Stimulated activated CD8-positive, alpha-beta memory T cell treated with anti-CD3 and anti-CD28 coated beads, Interleukin-12 subunit alpha, Interleukin-12 subunit beta, amount 100 ng/mL, for 4 hours (primary cell): Measurements from ENCODE around the gene EPO.
A peak's percentile ranks its signal among the peaks of the same experiment; 100 is the strongest.
"Not testable (repeated sequence)": the region's sequence is repeated elsewhere in the genome, so short reads cannot be mapped to it uniquely, and the experiment has no call there.

ENCODE experiments used
- DNase-seq: peaks from one replicate; pipeline ENCODE4 v3.0.0-alpha.2; 2020; ENCODE audit warnings: low read depth

Gene EPO

GRCh38 chr7:100705320-100705752 is 14.9 kb upstream of the EPO start:
- DNase-seq: peak; percentile 54

GRCh38 chr7:100705753-100706671 is 14.3 kb upstream of the EPO start, which contains the start of gene POP7:
TSS of gene POP7 (plus strand) at chr7:100706121. CDS start at chr7:100706831, 710 bp downstream.
- peak; percentile 98 for DNase-seq

GRCh38 chr7:100706672-100707311 is 13.5 kb upstream of the EPO start:
- DNase-seq: no peak

- DNase-seq: no peak
These were observed 11.9 kb upstream of the EPO start for GRCh38 chr7:100708395-100708794.

GRCh38 chr7:100710452-100710851 is 9.8 kb upstream of the EPO start:
- DNase-seq: no peak

- no peak for DNase-seq
These were observed 8.9 kb upstream of the EPO start for GRCh38 chr7:100711369-100711768.

- no peak for DNase-seq
These were observed 5.5 kb upstream of the EPO start for GRCh38 chr7:100714725-100715124.

GRCh38 chr7:100717073-100717472 is 3.2 kb upstream of the EPO start:
- not testable (repeated sequence) for DNase-seq

GRCh38 chr7:100719523-100720278 is 567 bp upstream of the EPO start:
- no peak for DNase-seq

- DNase-seq: no peak
These were observed 620 bp downstream of the EPO start for GRCh38 chr7:100720671-100721504.

- DNase-seq: no peak
These were observed 1.2 kb downstream of the EPO start for GRCh38 chr7:100721505-100721812.

- no peak for DNase-seq
These were observed 2.4 kb downstream of the EPO start for GRCh38 chr7:100722480-100723212.

GRCh38 chr7:100723732-100724275 is 3.5 kb downstream of the EPO start:
- no peak for DNase-seq

GRCh38 chr7:100724364-100724763 is 4.1 kb downstream of the EPO start:
- DNase-seq: not testable (repeated sequence)

- no peak for DNase-seq
These were observed 6.9 kb downstream of the EPO start for GRCh38 chr7:100726996-100727761.

GRCh38 chr7:100728196-100728595 is 7.9 kb downstream of the EPO start:
- DNase-seq: no peak

GRCh38 chr7:100730136-100730800 is 10.0 kb downstream of the EPO start:
- DNase-seq: no peak

- DNase-seq: no peak
These were observed 11.8 kb downstream of the EPO start for GRCh38 chr7:100731937-100732636.

- no peak for DNase-seq
These were observed 15.5 kb downstream of the EPO start for GRCh38 chr7:100735730-100736129.
